ENCODE measurements around the gene PDK1. TPM values are rescaled to one million over a fixed set of nuclear protein-coding genes. Genes with fewer than 3 reads are reported as not detected.
A peak's percentile ranks its signal among the peaks of the same experiment; 100 is the strongest.

Gene PDK1
- total and polyA plus RNA-seq, 2 donors from 2014 or later, result 4.6 to 19.2 TPM

- Histone ChIP-seq H3K4me1 (ENCODE audit: control insufficient read depth in 2 of 3, insufficient read depth in 2 of 3, low read depth in 1 of 3, low read length in 3 of 3) (no peaks in the 10 kb centered on the region), H3K27ac (ENCODE audit: low read depth in 2 of 2, low read length in 2 of 2) (no peak overlapping the region), H3K9ac (ENCODE audit: low read length in 3 of 3) (no peak overlapping the region), H3K9me3 (ENCODE audit: control insufficient read depth in 2 of 3, insufficient read depth in 1 of 3, low read length in 3 of 3) (no peaks in the 10 kb centered on the region), H3K4me3 (ENCODE audit: low read length in 3 of 3) (no peak overlapping the region), H3K27me3 (ENCODE audit: control insufficient read depth, insufficient read depth, low read length) (no peaks in the 10 kb centered on the region), H3K36me3 (ENCODE audit: control insufficient read depth in 2 of 3, insufficient read depth in 3 of 3, low read length in 3 of 3) (no peaks in the 10 kb centered on the region)
- TF ChIP-seq CTCF (IDR thresholded peaks at IDR 0.05; ENCODE audit: borderline replicate concordance, extremely low read depth, insufficient read depth), result no peak
- intact Hi-C loops (cut with DNase I), result no loop called here
- FAIRE-seq (no peak), DNase-seq (no peak)
Observed at GRCh38 chr2:172596776-172597175, 40.9 kb downstream of the PDK1 start.

GRCh38 chr2:172597176-172597842, 41.4 kb downstream of the PDK1 start:
- Histone ChIP-seq H3K27ac (ENCODE audit: low read depth in 2 of 2, low read length in 2 of 2) (no peak overlapping the region), H3K36me3 (ENCODE audit: control insufficient read depth in 2 of 3, insufficient read depth in 3 of 3, low read length in 3 of 3) (no peaks in the 10 kb centered on the region), H3K9me3 (ENCODE audit: control insufficient read depth in 2 of 3, insufficient read depth in 1 of 3, low read length in 3 of 3) (no peaks in the 10 kb centered on the region), H3K4me3 (ENCODE audit: low read length in 3 of 3) (no peak overlapping the region), H3K4me1 (ENCODE audit: control insufficient read depth in 2 of 3, insufficient read depth in 2 of 3, low read depth in 1 of 3, low read length in 3 of 3) (no peaks in the 10 kb centered on the region), H3K27me3 (ENCODE audit: control insufficient read depth, insufficient read depth, low read length) (no peaks in the 10 kb centered on the region), H3K9ac (ENCODE audit: low read length in 3 of 3) (no peak overlapping the region)
- DNase-seq, result no peak
- TF ChIP-seq CTCF (IDR thresholded peaks at IDR 0.05; ENCODE audit: borderline replicate concordance, extremely low read depth, insufficient read depth), result no peak
- FAIRE-seq, result no peak
- intact Hi-C loops (cut with DNase I), result no loop called here

- H3K27me3 ChIP-seq (ENCODE audit: control insufficient read depth, insufficient read depth, low read length), result no peaks in the 10 kb centered on the region
- DNase-seq, result no peak
- no peak overlapping the region for H3K9ac ChIP-seq (ENCODE audit: low read length in 3 of 3)
- H3K9me3 ChIP-seq (ENCODE audit: control insufficient read depth in 2 of 3, insufficient read depth in 1 of 3, low read length in 3 of 3), result no peaks in the 10 kb centered on the region
- H3K27ac ChIP-seq (ENCODE audit: low read depth in 2 of 2, low read length in 2 of 2), result no peak overlapping the region
- no peak for TF ChIP-seq CTCF (IDR thresholded peaks at IDR 0.05; ENCODE audit: borderline replicate concordance, extremely low read depth, insufficient read depth)
- no peak for FAIRE-seq
- H3K36me3 ChIP-seq (ENCODE audit: control insufficient read depth in 2 of 3, insufficient read depth in 3 of 3, low read length in 3 of 3), result no peaks in the 10 kb centered on the region
- no peaks in the 10 kb centered on the region for H3K4me1 ChIP-seq (ENCODE audit: control insufficient read depth in 2 of 3, insufficient read depth in 2 of 3, low read depth in 1 of 3, low read length in 3 of 3)
- no peak overlapping the region for H3K4me3 ChIP-seq (ENCODE audit: low read length in 3 of 3)
- intact Hi-C loops (cut with DNase I), result no loop called here
Observed at GRCh38 chr2:172599947-172600346, 44.1 kb downstream of the PDK1 start.

- H3K27ac ChIP-seq (ENCODE audit: low read depth in 2 of 2, low read length in 2 of 2), result no peak overlapping the region
- H3K36me3 ChIP-seq (ENCODE audit: control insufficient read depth in 2 of 3, insufficient read depth in 3 of 3, low read length in 3 of 3), result no peaks in the 10 kb centered on the region
- no peak for TF ChIP-seq CTCF (IDR thresholded peaks at IDR 0.05; ENCODE audit: borderline replicate concordance, extremely low read depth, insufficient read depth)
- H3K9ac ChIP-seq (ENCODE audit: low read length in 3 of 3), result no peak overlapping the region
- no peaks in the 10 kb centered on the region for H3K4me1 ChIP-seq (ENCODE audit: control insufficient read depth in 2 of 3, insufficient read depth in 2 of 3, low read depth in 1 of 3, low read length in 3 of 3)
- no peak overlapping the region for H3K4me3 ChIP-seq (ENCODE audit: low read length in 3 of 3)
- no peaks in the 10 kb centered on the region for H3K9me3 ChIP-seq (ENCODE audit: control insufficient read depth in 2 of 3, insufficient read depth in 1 of 3, low read length in 3 of 3)
- FAIRE-seq (no peak), DNase-seq (peak in 3 of 5 donors; percentile 11 to 75 (median 61))
- H3K27me3 ChIP-seq (ENCODE audit: control insufficient read depth, insufficient read depth, low read length), result no peaks in the 10 kb centered on the region
- intact Hi-C loops (cut with DNase I), result no loop called here
Observed at GRCh38 chr2:172600557-172601008, 44.7 kb downstream of the PDK1 start.
